Activated CD8-positive, alpha-beta T cell treated with anti-CD3 and anti-CD28 coated beads for 36 hours (primary cell): Measurements from ENCODE around the gene ELN. TPM values are rescaled to one million over a fixed set of nuclear protein-coding genes. Genes with fewer than 3 reads are reported as not detected.

Experiments
- ATAC-seq: fragments of 200-7000 bp; cut with Tn5 transposase; one replicate; pipeline ENCODE4 v1.10.0; 2021; ENCODE audit warnings: mild to moderate bottlenecking, moderate library complexity
- CTCF ChIA-PET: fragments of 350-600 bp; sonication (Branson Sonifier 250); formaldehyde crosslinking; loops from one replicate; lab custom pipeline; 2021; ENCODE audit warnings: antibody characterized with exemption; lab: Charles Lee
- POLR2A ChIA-PET: fragments of 350-600 bp; sonication (Branson Sonifier 250); formaldehyde crosslinking; loops from one replicate; lab custom pipeline; 2021; ENCODE audit warnings: antibody characterized with exemption; lab: Charles Lee
- DNase-seq: peaks from one replicate; pipeline ENCODE4 v3.0.0-alpha.2; 2020
- H3K27ac Mint-ChIP-seq: one replicate; pipeline ENCODE4 v1.8.0; 2021; ENCODE audit warnings: mild to moderate bottlenecking, mixed read lengths
- H3K27me3 Mint-ChIP-seq: one replicate; pipeline ENCODE4 v1.8.0; 2021; ENCODE audit warnings: mixed read lengths
- H3K36me3 Mint-ChIP-seq: one replicate; pipeline ENCODE4 v1.8.0; 2021; ENCODE audit warnings: low read depth, mixed read lengths
- H3K4me1 Mint-ChIP-seq: one replicate; pipeline ENCODE4 v1.8.0; 2021; ENCODE audit warnings: low read depth, mixed read lengths
- H3K4me3 Mint-ChIP-seq: one replicate; pipeline ENCODE4 v1.8.0; 2021; ENCODE audit warnings: mild to moderate bottlenecking, moderate library complexity, mixed read lengths
- H3K9me3 Mint-ChIP-seq: one replicate; pipeline ENCODE4 v1.8.0; 2021; ENCODE audit warnings: mixed read lengths
- CTCF ChIP-seq: fragments of 200-600 bp; IDR thresholded peaks from one replicate; pipeline ENCODE4 v1.8.0; 2022; ENCODE audit warnings: antibody characterized with exemption, mild to moderate bottlenecking
- intact Hi-C: fragments of 100-400 bp; cut with micrococcal nuclease; formaldehyde crosslinking; loops from one replicate; pipeline ENCODE4 v1.10.0; 2022
- total RNA-seq, 2 experiments: library from RNA; stranded (reverse); gene quantifications; one replicate each; pipeline ENCODE4 v1.2.3, GENCODE V29; 2021

The ELN gene
- total RNA-seq, 2 experiments from 2014 or later: not detected

GRCh38 chr7:74030861-74031260 is 2.9 kb downstream of the ELN start:
- no peak for TF ChIP-seq CTCF
- Mint-ChIP-seq H3K9me3 (no peaks in the 10 kb centered on the region), H3K36me3 (no peaks in the 10 kb centered on the region), H3K27ac (no peak overlapping the region), H3K4me1 (no peaks in the 10 kb centered on the region), H3K4me3 (no peak overlapping the region), H3K27me3 (peaks cover 26% of the 10 kb centered on the region)
- ATAC-seq (no peak), DNase-seq (no peak)
- POLR2A ChIA-PET: no interaction called here
- CTCF ChIA-PET: no interaction called here
- intact Hi-C loops: no loop called here

- no peak overlapping the region for H3K27ac Mint-ChIP-seq
Observed at GRCh38 chr7:74031403-74032190, 3.6 kb downstream of the ELN start.

GRCh38 chr7:74032191-74032490 is 4.2 kb downstream of the ELN start:
- no peak for DNase-seq
- Mint-ChIP-seq H3K9me3 (no peaks in the 10 kb centered on the region), H3K36me3 (no peaks in the 10 kb centered on the region), H3K4me3 (no peak overlapping the region), H3K27me3 (peaks cover 17% of the 10 kb centered on the region), H3K4me1 (no peaks in the 10 kb centered on the region), H3K27ac (no peak overlapping the region)
- intact Hi-C loops: no loop called here
- no peak for TF ChIP-seq CTCF
- ChIA-PET POLR2A (no interaction called here), CTCF (interaction anchor here (0.6 to 1.3 kb wide), 2 partner anchors 27 to 36 kb away, joined by 3 to 4 read pairs; no protein-coding TSS in a partner anchor)
- no peak for ATAC-seq

More at GRCh38 chr7:74031403-74032190, 3.6 kb downstream of the ELN start:
- H3K4me3 Mint-ChIP-seq: no peak overlapping the region
- ChIA-PET CTCF (interaction anchor here (0.6 kb wide), 1 partner anchor 28 kb away, joined by 4 read pairs; no protein-coding TSS in a partner anchor), POLR2A (no interaction called here)
- DNase-seq (no peak), ATAC-seq (no peak)
- H3K9me3 Mint-ChIP-seq: no peaks in the 10 kb centered on the region
- H3K36me3 Mint-ChIP-seq: no peaks in the 10 kb centered on the region
- peaks cover 20% of the 10 kb centered on the region for H3K27me3 Mint-ChIP-seq
- intact Hi-C loops: no loop called here
- TF ChIP-seq CTCF: no peak
- no peaks in the 10 kb centered on the region for H3K4me1 Mint-ChIP-seq

- DNase-seq: no peak
- Mint-ChIP-seq H3K4me1 (no peaks in the 10 kb centered on the region), H3K27me3 (peaks cover 14% of the 10 kb centered on the region), H3K4me3 (no peak overlapping the region), H3K36me3 (no peaks in the 10 kb centered on the region), H3K27ac (no peak overlapping the region), H3K9me3 (no peaks in the 10 kb centered on the region)
- intact Hi-C loops: no loop called here
- no peak for TF ChIP-seq CTCF
- POLR2A ChIA-PET: no interaction called here
- no peak for ATAC-seq
- CTCF ChIA-PET: interaction anchor here (1.3 to 7.3 kb wide), 2 partner anchors 6 to 36 kb away, joined by 3 to 38 read pairs; partner anchors contain the start of gene ELN
Observed at GRCh38 chr7:74032624-74033371, 4.8 kb downstream of the ELN start.
